DND-41 (cell line): ENCODE measurements around the gene EYS.

Source experiments
- ATAC-seq: fragments of 200-7000 bp; cut with Tn5 transposase; 3 replicates; pipeline ENCODE4 v1.9.1; 2021; ENCODE audit warnings: low read depth; ENCODE audit not compliant: insufficient read depth
- DNase-seq: peaks from one replicate; pipeline ENCODE4 v3.0.0-alpha.2; 2020
- H2AFZ ChIP-seq: 2 replicates; pipeline ENCODE4 v1.6.0; 2012; ENCODE audit warnings: low read depth, low read length
- H3K27ac ChIP-seq: 2 replicates; pipeline ENCODE4 v1.5.1; 2012; ENCODE audit warnings: low read length, inconsistent platforms
- H3K27me3 ChIP-seq: fragments of 200-600 bp; sonication (generic); 2 replicates; pipeline ENCODE4 v1.6.0; 2012; ENCODE audit warnings: low read length, mild to moderate bottlenecking, inconsistent platforms; ENCODE audit not compliant: insufficient read depth, poor library complexity
- H3K36me3 ChIP-seq: 2 replicates; pipeline ENCODE4 v1.5.1; 2012; ENCODE audit warnings: low read length, inconsistent platforms; ENCODE audit not compliant: insufficient read depth
- H3K4me1 ChIP-seq: 2 replicates; pipeline ENCODE4 v1.5.1; 2012; ENCODE audit warnings: mild to moderate bottlenecking, low read length; ENCODE audit not compliant: insufficient read depth
- H3K4me2 ChIP-seq: 2 replicates; pipeline ENCODE4 v1.6.0; 2012; ENCODE audit warnings: mild to moderate bottlenecking, moderate library complexity, low read length, inconsistent platforms; ENCODE audit not compliant: insufficient read depth
- H3K4me3 ChIP-seq, 2 experiments: fragments of 200-600 bp in 1 of 2; shearing (Covaris generic) in 1 of 2; 2 replicates each; pipeline ENCODE4 v1.5.1; 2012 to 2016; ENCODE audit warnings: inconsistent platforms in 2 of 2, low read length in 2 of 2, mild to moderate bottlenecking in 2 of 2, low read depth in 1 of 2, moderate library complexity in 1 of 2
- H3K79me2 ChIP-seq: 2 replicates; pipeline ENCODE4 v1.6.0; 2012; ENCODE audit warnings: low read length, inconsistent platforms; ENCODE audit not compliant: insufficient read depth
- H3K9ac ChIP-seq: 2 replicates; pipeline ENCODE4 v1.6.0; 2012; ENCODE audit warnings: low read depth, mild to moderate bottlenecking, inconsistent platforms, low read length, moderate library complexity
- H3K9me3 ChIP-seq: 2 replicates; pipeline ENCODE4 v1.5.1; 2012; ENCODE audit warnings: low read length, moderate library complexity, mild to moderate bottlenecking, inconsistent platforms; ENCODE audit not compliant: insufficient read depth, severe bottlenecking
- H4K20me1 ChIP-seq: 2 replicates; pipeline ENCODE4 v1.6.0; 2012; ENCODE audit warnings: low read length; ENCODE audit not compliant: insufficient read depth
- EZH2 ChIP-seq: IDR thresholded peaks from 3 replicates; pipeline ENCODE4 v1.6.1; 2012; ENCODE audit warnings: borderline replicate concordance, low read depth, mild to moderate bottlenecking, moderate library complexity, low read length, inconsistent platforms; ENCODE audit not compliant: severe bottlenecking
- TF ChIP-seq, protein P1 (sequence below): IDR thresholded peaks from 2 replicates; pipeline ENCODE4 v1.5.1; 2012; ENCODE audit warnings: borderline replicate concordance, low read length, moderate library complexity, mild to moderate bottlenecking; ENCODE audit not compliant: poor library complexity, severe bottlenecking; ENCODE audit errors: extremely low read depth

EYS gene

DNA sequence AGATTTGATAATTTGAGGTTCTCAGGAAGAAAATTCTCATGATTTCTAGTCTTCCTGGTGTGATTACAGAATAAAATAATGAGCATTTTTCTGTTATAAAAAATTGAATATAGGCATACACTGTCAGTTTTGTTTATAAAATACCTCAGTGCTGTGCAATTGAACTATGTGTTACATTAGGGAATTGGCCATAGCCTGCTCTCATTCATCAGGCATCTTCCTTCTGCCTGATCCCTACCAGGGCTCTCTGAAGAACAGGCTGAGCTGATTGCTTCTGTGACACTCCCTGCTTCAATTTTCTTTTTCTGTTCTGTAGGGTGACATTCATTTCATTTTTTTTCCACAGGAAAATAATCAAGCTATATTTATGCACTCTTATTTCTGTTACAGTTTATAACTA lies 1908.6 kb downstream of the EYS start:
- Histone ChIP-seq H3K79me2 (no peaks in the 10 kb centered on the region), H2AFZ (no peak overlapping the region), H3K4me2 (no peak overlapping the region), H3K27me3 (no peaks in the 10 kb centered on the region), H3K36me3 (no peaks in the 10 kb centered on the region), H3K27ac (no peak overlapping the region), H4K20me1 (no peaks in the 10 kb centered on the region), H3K4me3 (no peak overlapping the region), H3K4me1 (no peaks in the 10 kb centered on the region), H3K9me3 (no peaks in the 10 kb centered on the region), H3K9ac (no peak overlapping the region)
- DNase-seq (no peak), ATAC-seq (no peak)
- TF ChIP-seq EZH2, result no peak
- TF ChIP-seq, protein P1, sequence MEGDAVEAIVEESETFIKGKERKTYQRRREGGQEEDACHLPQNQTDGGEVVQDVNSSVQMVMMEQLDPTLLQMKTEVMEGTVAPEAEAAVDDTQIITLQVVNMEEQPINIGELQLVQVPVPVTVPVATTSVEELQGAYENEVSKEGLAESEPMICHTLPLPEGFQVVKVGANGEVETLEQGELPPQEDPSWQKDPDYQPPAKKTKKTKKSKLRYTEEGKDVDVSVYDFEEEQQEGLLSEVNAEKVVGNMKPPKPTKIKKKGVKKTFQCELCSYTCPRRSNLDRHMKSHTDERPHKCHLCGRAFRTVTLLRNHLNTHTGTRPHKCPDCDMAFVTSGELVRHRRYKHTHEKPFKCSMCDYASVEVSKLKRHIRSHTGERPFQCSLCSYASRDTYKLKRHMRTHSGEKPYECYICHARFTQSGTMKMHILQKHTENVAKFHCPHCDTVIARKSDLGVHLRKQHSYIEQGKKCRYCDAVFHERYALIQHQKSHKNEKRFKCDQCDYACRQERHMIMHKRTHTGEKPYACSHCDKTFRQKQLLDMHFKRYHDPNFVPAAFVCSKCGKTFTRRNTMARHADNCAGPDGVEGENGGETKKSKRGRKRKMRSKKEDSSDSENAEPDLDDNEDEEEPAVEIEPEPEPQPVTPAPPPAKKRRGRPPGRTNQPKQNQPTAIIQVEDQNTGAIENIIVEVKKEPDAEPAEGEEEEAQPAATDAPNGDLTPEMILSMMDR, result no peak

DNA sequence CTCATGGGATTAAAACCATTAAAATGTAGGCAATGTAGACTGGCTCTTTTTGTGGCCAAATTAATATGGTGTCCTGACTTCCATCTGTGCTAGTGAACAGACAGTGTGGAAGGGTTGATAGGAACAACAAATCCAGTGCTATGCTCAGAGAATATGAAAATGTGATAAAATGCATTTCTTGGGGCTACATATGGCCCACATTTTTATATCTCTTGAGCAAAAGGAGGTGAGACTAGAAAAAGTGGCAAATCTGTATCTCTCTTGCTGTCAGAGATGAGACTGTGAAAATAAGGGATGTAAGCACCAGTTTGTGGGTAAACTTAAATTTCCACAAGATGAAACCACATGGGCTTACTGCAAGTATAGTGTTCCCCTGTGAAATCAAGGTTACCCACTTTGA lies 1909.3 kb downstream of the EYS start:
- ATAC-seq, result no peak
- DNase-seq, result no peak
- no peak overlapping the region for H3K4me3 ChIP-seq
- H4K20me1 ChIP-seq, result no peaks in the 10 kb centered on the region
- H3K27me3 ChIP-seq, result no peaks in the 10 kb centered on the region
- no peaks in the 10 kb centered on the region for H3K4me1 ChIP-seq
- no peak overlapping the region for H2AFZ ChIP-seq
- no peaks in the 10 kb centered on the region for H3K36me3 ChIP-seq
- H3K27ac ChIP-seq, result no peak overlapping the region
- no peak overlapping the region for H3K9ac ChIP-seq
- no peak overlapping the region for H3K4me2 ChIP-seq
- TF ChIP-seq, protein P1, result no peak
- H3K79me2 ChIP-seq, result no peaks in the 10 kb centered on the region
- H3K9me3 ChIP-seq, result no peaks in the 10 kb centered on the region

DNA sequence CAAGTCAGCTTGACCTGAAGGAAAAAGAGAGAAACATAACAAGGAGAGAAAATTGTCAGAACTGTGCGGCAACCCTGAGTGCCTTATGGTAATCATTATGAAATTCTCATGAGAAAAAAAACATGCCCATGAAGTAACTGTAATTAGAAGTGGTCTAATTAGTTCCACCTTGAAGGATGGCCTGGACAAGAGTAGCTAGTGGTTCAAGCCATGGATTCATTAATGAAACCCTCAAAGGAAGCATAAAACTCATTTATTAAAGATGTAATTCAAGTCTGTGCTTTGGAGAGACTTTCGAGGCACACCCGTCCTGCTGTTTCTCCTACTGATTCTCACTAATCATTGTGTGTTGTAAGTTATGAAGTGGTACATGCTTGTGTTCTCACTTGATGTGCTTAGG lies 1911.2 kb downstream of the EYS start:
- no peak overlapping the region for H3K9ac ChIP-seq
- H3K4me1 ChIP-seq, result no peaks in the 10 kb centered on the region
- no peak overlapping the region for H3K4me3 ChIP-seq
- no peak overlapping the region for H2AFZ ChIP-seq
- no peak for DNase-seq
- no peaks in the 10 kb centered on the region for H3K27me3 ChIP-seq
- H3K79me2 ChIP-seq, result no peaks in the 10 kb centered on the region
- no peaks in the 10 kb centered on the region for H4K20me1 ChIP-seq
- H3K4me2 ChIP-seq, result no peak overlapping the region
- no peak for TF ChIP-seq EZH2
- TF ChIP-seq, protein P1, result no peak
- H3K9me3 ChIP-seq, result no peaks in the 10 kb centered on the region
- no peak for ATAC-seq
- H3K27ac ChIP-seq, result no peak overlapping the region
- H3K36me3 ChIP-seq, result no peaks in the 10 kb centered on the region

DNA sequence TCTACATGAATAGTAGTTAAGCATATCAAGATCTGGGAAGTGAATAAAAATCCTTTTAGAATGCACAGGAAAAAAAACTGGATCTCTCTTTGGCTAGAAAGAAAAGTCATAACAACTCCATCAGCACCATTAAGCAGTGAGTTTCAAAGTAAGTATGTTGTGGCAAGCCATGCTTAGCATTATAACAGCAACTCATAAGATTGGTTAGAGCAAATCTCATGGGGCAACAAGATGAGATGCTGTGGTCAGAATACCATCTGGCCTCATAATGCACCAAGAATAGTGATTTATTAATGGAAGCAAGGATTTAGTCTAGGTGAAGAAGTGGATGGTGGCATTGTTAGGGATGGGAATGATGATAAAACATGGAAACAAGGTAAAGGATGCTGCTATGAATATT lies 1912.0 kb downstream of the EYS start:
- no peaks in the 10 kb centered on the region for H4K20me1 ChIP-seq
- TF ChIP-seq EZH2, result no peak
- TF ChIP-seq, protein P1, result no peak
- no peaks in the 10 kb centered on the region for H3K36me3 ChIP-seq
- no peak overlapping the region for H3K4me2 ChIP-seq
- H3K9ac ChIP-seq, result no peak overlapping the region
- H3K79me2 ChIP-seq, result no peaks in the 10 kb centered on the region
- DNase-seq (no peak), ATAC-seq (no peak)
- no peak overlapping the region for H3K4me3 ChIP-seq
- no peak overlapping the region for H2AFZ ChIP-seq
- no peaks in the 10 kb centered on the region for H3K27me3 ChIP-seq
- H3K9me3 ChIP-seq, result no peaks in the 10 kb centered on the region
- H3K4me1 ChIP-seq, result no peaks in the 10 kb centered on the region
- no peak overlapping the region for H3K27ac ChIP-seq
